Heart left ventricle (tissue), 16 donors: ENCODE data around the gene CHMP2A. TPM values are rescaled to one million over a fixed set of nuclear protein-coding genes. Genes with fewer than 3 reads are reported as not detected.
A peak's percentile ranks its signal among the peaks of the same experiment; 100 is the strongest.

Experiments
- ATAC-seq, 4 donors: fragments of 200-7000 bp; cut with Tn5 transposase; one replicate each; pipeline ENCODE4 v1.9.1; 2020 to 2022; ENCODE audit warnings: moderate library complexity in 4 of 4, mild to moderate bottlenecking in 3 of 4, moderate number of reproducible peaks in 1 of 4
- DNase-seq, 5 donors: peaks; one replicate each; pipeline ENCODE4 v3.0.0-alpha.2; 2020
- H3K27ac ChIP-seq, 12 donors: fragments of 200-600 bp; sonication (generic) in 4 of 12; one replicate each; pipeline versions ENCODE4 v1.5.0 to v1.8.0; 2016 to 2022; ENCODE audit warnings: mild to moderate bottlenecking in 2 of 12
- H3K27me3 ChIP-seq, 9 donors: fragments of 200-600 bp; sonication (generic) in 2 of 9; one replicate each; pipeline versions ENCODE4 v1.5.1 to v1.8.0; 2016 to 2022; ENCODE audit warnings: mild to moderate bottlenecking in 3 of 9
- H3K36me3 ChIP-seq, 9 donors: fragments of 200-600 bp; sonication (generic) in 2 of 9; one replicate each; pipeline versions ENCODE4 v1.5.0 to v1.8.0; 2018 to 2022; ENCODE audit warnings: mild to moderate bottlenecking in 2 of 9
- H3K4me1 ChIP-seq, 12 donors: fragments of 200-600 bp; sonication (generic) in 4 of 12; one replicate each; pipeline versions ENCODE4 v1.5.0 to v1.8.0; 2016 to 2022; ENCODE audit warnings: mild to moderate bottlenecking in 3 of 12
- H3K4me3 ChIP-seq, 12 donors: fragments of 200-600 bp; sonication (generic) in 4 of 12; one replicate each; pipeline versions ENCODE4 v1.5.0 to v1.8.0; 2017 to 2022; ENCODE audit warnings: mild to moderate bottlenecking in 9 of 12, moderate library complexity in 4 of 12
- H3K9me3 ChIP-seq, 12 donors: fragments of 200-600 bp; sonication (generic) in 4 of 12; one replicate each; pipeline versions ENCODE4 v1.5.0 to v1.8.0; 2016 to 2022; ENCODE audit warnings: mild to moderate bottlenecking in 1 of 12
- POLR2A ChIP-seq, 2 donors: fragments of 450-650 bp; IDR thresholded peaks; one replicate each; pipeline ENCODE4 v1.6.1; 2017; ENCODE audit warnings: antibody characterized with exemption in 2 of 2, mild to moderate bottlenecking in 2 of 2, moderate library complexity in 2 of 2
- WGBS, 4 donors: extraction: QIAGEN DNeasy Blood & Tissue Kit in 2 of 4; methylation state at CpG; one replicate each; pipeline versions ENCODE4 v1.1.5 to v1.1.7; 2013 to 2018; 5-methylcytosine and 5-hydroxymethylcytosine counted together
- intact Hi-C, 10 donors: fragments of 100-400 bp; cut with DNase I; formaldehyde crosslinking; loops; one replicate each; pipeline versions ENCODE4 v1.11.1 to v1.14.2; 2022
- polyA plus RNA-seq, 2 donors: library from polyadenylated mRNA; stranded (reverse); fragments of 200-250 nt; gene quantifications; one replicate each; pipeline ENCODE4 v1.2.3, GENCODE V29; 2013
- total RNA-seq, 9 donors: library from RNA; depleted of rRNA in 2 of 9; stranded (reverse); fragments of >200 nt in 2 of 9; fragmentation: NEBNext Ultra II Directional in 3 of 9; extraction: Animal tissue kit (Norgen Biotek cat#: 25700) in 3 of 9; gene quantifications; one replicate each; pipeline versions ENCODE4 v1.1.0 to v1.2.4, GENCODE V29; 2016 to 2023
- TF ChIP-seq, protein P1 (sequence below), 12 donors: fragments of 200-600 bp; sonication (generic) in 4 of 12; IDR thresholded peaks; one replicate each; pipeline versions ENCODE4 v1.5.0 to v1.8.0; 2018 to 2022; ENCODE audit warnings: antibody characterized with exemption in 12 of 12, mild to moderate bottlenecking in 5 of 12
- donor health status: ischemic (EF 13 %, LVEDD 7.1; RV severe dilation, severe dysfunction).
- donor health status: healthy with polysubstance abuse.
- donor health status: DM: no; HTN: yes; CAD: no.
- donor health status: DM: no; HTN: no; CAD: no.
- donor health status: ischemic (EF 25% LVEDD 6.9; RV normal size, moderate dysfunction).
- donor health status: ischemic (EF 25% LVEDD 5.7; RV mildly dilated, moderate dysfunction).
- donor health status: healthy.
- donor health status: DM: yes; HTN: yes; CAD: no.
- donor health status: ischemic (EF 35%, LVEDD 5.7; RV mildly dilated, moderate dysfunction).
- donor health status: nonischemic (EF 11% LVEDD 7.7; RV severe dilation, severe dysfunction).
- donor health status: DM: yes; HTN: yes; CAD: no.
- donor health status: PGD.
- donor health status: ischemic (EF 29% LVEDD 5.4; RV normal size, mild dysfunction).
- donor health status: nonischemic (EF 23%, LVEDD 6.1; RV moderate dilation, normal function).

The CHMP2A gene
- total and polyA plus RNA-seq, 11 donors, result 113 to 266 (median 138) TPM

DNA sequence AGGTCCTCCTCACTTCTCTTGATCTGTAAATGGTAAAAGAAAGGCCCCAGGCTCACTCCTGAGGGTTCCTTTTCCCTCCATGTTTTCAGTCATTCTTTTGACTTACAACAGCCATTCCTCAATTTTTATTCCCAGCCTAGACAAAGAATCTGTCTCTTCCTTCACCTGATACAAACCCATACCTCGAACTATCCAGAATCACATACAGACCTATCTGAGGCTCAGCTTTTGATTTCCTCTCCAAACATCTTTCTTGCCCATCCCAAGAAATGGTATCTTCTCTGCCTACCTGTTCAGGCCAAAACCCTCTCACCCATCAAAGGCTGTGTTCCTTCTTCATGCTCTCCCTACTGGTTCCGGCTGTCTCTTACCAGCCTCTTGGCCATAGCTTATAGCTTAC lies 2.2 kb downstream of the CHMP2A start:
- H3K36me3 ChIP-seq, result peaks cover 0 to 81% (median 71%) of the 10 kb centered on the region in 9 donors

DNA sequence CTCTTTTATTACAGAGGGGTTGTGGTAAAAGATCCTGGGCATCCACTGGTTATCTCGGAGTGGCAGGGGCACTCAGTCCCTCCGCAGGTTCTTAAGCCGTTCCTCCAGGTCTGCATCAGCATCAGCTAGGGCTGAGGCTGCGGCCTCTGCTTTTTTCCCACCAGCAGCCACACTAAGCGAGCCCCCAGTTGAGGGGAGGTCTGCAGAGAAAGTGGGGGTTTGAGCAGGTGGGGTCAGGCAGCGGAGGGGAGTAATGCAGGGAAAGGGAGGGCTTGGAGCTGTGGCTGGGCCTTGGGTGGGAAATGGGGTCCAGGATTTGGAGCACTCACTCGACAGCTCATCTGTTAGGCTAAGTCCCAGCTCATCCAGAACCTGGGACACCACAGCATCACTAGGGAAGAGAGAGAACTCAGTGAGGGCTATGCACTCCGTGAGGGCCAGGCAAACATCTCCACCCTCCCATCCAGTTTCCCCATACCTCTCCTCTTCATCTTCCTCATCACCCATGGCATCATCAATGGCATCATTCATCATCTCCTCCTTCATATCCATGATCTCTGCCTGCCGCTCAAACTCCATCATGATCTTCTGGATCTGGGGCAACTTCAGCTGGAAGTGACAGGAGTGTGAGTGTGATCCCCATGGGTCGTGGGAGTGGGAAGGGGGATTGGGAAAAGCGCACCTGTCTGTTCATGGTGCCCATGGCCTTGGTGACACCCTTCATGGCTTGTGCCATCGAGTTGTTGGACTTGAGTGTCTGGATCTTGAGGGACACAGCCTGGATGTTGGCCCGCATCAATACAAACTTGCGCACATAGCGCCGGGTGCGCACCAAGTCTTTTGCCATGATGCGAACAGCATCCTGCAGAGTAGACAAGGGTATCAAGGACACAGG lies 3.1 kb downstream of the CHMP2A start:
- TF ChIP-seq, protein P1, sequence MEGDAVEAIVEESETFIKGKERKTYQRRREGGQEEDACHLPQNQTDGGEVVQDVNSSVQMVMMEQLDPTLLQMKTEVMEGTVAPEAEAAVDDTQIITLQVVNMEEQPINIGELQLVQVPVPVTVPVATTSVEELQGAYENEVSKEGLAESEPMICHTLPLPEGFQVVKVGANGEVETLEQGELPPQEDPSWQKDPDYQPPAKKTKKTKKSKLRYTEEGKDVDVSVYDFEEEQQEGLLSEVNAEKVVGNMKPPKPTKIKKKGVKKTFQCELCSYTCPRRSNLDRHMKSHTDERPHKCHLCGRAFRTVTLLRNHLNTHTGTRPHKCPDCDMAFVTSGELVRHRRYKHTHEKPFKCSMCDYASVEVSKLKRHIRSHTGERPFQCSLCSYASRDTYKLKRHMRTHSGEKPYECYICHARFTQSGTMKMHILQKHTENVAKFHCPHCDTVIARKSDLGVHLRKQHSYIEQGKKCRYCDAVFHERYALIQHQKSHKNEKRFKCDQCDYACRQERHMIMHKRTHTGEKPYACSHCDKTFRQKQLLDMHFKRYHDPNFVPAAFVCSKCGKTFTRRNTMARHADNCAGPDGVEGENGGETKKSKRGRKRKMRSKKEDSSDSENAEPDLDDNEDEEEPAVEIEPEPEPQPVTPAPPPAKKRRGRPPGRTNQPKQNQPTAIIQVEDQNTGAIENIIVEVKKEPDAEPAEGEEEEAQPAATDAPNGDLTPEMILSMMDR (IDR thresholded peaks at IDR 0.05), result no peak
- no peak for TF ChIP-seq POLR2A (IDR thresholded peaks at IDR 0.05)
- H3K27me3 ChIP-seq, result no peaks in the 10 kb centered on the region
- intact Hi-C loops, result no loop called here
- no peak overlapping the region for H3K4me3 ChIP-seq
- 92 to 95% (median 94%) methylated on average over 18 of the region's 18 CpGs for WGBS, 4 donors
- peaks cover 0 to 84% (median 74%) of the 10 kb centered on the region in 9 donors for H3K36me3 ChIP-seq
- H3K9me3 ChIP-seq, result no peaks in the 10 kb centered on the region
- ATAC-seq (no peak), DNase-seq (peak in 1 of 5 donors; percentile 11)
- peaks cover 5 to 42% (median 33%) of the 10 kb centered on the region in 12 donors for H3K4me1 ChIP-seq
- no peak overlapping the region for H3K27ac ChIP-seq

More for the DNA sequence above, 2.2 kb downstream of the CHMP2A start:
- no peak for TF ChIP-seq POLR2A (IDR thresholded peaks at IDR 0.05)
- TF ChIP-seq, protein P1 (IDR thresholded peaks at IDR 0.05), result no peak
- H3K4me1 ChIP-seq, result peaks cover 7 to 42% (median 35%) of the 10 kb centered on the region in 12 donors
- H3K27me3 ChIP-seq, result no peaks in the 10 kb centered on the region
- ATAC-seq (no peak), DNase-seq (no peak)
- 90 to 95% (median 93%) methylated on average over 2 of the region's 2 CpGs for WGBS, 4 donors
- no peak overlapping the region for H3K4me3 ChIP-seq
- intact Hi-C loops, result no loop called here
- no peak overlapping the region for H3K27ac ChIP-seq
- no peaks in the 10 kb centered on the region for H3K9me3 ChIP-seq

DNA sequence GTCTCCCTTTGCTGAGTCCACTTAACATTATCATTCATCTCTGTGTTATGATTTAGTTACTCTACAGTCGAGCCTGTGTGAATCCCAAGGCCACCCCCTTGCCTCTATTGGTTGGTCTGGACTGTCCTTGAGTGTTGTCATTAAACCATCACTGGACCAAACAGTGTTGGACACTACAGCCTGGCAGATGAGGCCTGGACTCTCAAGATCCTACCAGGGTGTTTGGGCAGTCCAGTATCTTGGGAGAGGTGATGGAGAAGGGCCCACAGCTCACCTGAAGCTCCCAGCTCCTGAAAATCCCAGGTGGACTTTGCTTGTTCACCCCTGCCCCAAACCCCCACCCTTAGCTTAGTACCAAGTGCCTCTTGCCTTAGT lies 3.8 kb downstream of the CHMP2A start:
- no peak for ATAC-seq
- no peaks in the 10 kb centered on the region for H3K27me3 ChIP-seq
- intact Hi-C loops, result no loop called here
- H3K36me3 ChIP-seq, result peaks cover 0 to 82% (median 67%) of the 10 kb centered on the region in 9 donors
- TF ChIP-seq POLR2A (IDR thresholded peaks at IDR 0.05), result no peak
- TF ChIP-seq, protein P1 (IDR thresholded peaks at IDR 0.05), result no peak
- H3K4me3 ChIP-seq, result no peak overlapping the region
- no peaks in the 10 kb centered on the region for H3K9me3 ChIP-seq
- no peak overlapping the region for H3K27ac ChIP-seq
- peaks cover 9 to 42% (median 33%) of the 10 kb centered on the region in 12 donors for H3K4me1 ChIP-seq
- 36 to 61% (median 50%) methylated on average over 1 of the region's 1 CpG for WGBS, 4 donors
- no peak for DNase-seq

DNA sequence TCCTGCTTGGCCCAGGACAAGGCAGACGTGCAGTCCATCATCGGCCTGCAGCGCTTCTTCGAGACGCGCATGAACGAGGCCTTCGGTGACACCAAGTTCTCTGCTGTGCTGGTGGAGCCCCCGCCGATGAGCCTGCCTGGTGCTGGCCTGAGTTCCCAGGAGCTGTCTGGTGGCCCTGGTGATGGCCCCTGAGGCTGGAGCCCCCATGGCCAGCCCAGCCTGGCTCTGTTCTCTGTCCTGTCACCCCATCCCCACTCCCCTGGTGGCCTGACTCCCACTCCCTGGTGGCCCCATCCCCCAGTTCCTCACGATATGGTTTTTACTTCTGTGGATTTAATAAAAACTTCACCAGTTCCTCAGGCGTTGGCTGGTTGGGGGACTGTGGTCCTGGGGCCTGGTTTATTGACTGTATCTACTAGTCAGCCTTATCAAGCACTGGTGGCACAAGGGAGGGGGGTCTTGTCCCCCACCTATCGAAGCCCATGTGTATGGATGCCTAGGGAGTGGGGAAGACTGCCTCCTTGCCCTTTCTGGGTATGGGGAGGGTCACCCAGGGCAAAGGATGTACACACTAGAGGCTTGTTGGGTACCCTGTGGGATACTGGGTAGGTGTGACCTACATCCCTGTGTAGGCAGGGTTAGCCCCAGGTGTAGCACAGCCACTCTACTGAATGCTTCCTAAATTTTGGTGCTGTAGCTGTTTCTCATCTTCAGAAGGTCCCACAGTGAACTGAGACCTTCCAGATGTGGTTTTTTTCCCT lies 4.4 kb downstream of the CHMP2A start:
- Histone ChIP-seq H3K4me1 (peaks cover 15 to 43% (median 33%) of the 10 kb centered on the region in 12 donors), H3K36me3 (peaks cover 0 to 82% (median 68%) of the 10 kb centered on the region in 9 donors), H3K27ac (no peak overlapping the region), H3K9me3 (no peaks in the 10 kb centered on the region), H3K4me3 (no peak overlapping the region), H3K27me3 (no peaks in the 10 kb centered on the region)
- WGBS, 4 donors, result 85 to 93% (median 87%) methylated on average over 13 of the region's 13 CpGs
- ATAC-seq, result no peak
- TF ChIP-seq, protein P1 (IDR thresholded peaks at IDR 0.05), result no peak
- DNase-seq, result peak in 1 of 5 donors; percentile 18
- intact Hi-C loops, result no loop called here
